ENCODE measurements around the gene MYRIP.
"Not testable (repeated sequence)": the region's sequence is repeated elsewhere in the genome, so short reads cannot be mapped to it uniquely, and the experiment has no call there.

The MYRIP gene

DNA sequence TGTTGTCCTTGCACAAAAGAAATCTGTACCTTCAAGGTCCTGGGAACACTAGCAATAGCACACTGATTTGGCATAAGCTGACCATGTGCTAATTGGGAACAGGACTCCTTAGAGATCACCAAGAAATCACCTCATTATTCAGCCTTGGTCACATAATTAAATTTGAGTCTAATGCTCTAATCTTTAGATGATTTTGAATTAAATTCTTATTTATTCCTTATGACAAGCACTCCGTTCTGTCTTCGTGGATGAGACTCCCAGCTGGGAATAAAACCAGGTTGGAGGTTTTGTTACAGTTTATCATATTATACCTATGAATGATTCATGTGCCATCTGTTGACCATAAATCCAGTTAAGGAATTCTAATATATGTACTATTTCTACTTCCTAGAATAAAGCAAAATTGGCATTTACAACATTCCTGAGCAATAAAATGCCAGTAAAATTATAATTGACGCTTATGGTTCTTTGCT is 162.2 kb downstream of the MYRIP start:
- DNase-seq (ENCODE audit: low read depth) = no peak

DNA sequence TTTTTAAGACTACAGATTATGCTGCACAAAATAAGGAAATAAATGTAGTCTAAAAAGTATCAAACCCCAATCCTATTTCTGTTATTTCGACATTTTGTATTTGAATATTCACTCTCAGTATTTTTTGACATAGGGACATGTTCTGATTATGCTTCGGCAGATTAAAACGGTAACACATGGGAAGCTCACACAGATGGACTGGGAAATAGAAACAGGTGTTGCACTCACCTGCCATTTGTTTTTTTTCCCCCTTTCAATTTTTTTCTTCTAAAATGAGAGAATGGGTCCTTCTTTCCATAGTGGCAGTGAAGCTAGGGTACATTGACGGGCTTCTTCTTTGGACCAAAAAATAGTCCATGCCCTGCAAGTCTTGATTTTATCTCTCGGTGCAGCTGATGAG is 163.1 kb downstream of the MYRIP start:
- DNase-seq (ENCODE audit: low read depth) = no peak

DNA sequence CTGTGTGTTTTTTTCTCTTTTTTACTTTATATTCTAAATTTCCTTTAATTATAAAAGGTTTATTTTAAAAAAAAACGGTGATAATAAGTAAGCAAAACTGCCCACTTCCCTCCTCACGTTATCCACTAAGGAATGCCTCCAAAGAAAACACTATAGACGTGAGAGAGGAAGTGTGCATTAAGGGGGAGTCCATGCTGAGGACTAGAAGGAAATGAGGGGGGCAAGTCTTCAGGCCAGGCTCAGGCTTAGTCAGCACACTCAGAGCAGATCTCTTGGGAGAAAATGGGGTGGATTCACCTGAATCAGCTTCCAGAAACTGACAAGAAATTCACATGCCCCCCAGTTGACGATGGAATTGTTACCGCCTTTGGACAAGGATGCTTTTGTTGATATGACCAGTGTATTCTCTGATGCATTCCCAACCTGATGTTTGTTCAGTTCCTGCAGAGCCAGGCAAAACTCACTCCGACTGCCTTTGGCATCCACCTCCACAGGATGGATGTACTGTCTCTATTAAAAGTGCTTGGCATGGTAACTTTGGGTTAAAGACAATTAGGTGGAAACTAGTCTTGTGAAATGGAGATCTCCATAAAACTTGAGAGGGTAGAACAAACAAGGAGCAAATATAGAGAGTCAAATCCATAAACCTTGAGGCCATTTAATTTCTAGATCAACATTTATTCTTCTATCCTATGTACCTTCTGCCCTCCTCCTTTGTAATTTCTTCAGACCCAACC is 167.8 kb downstream of the MYRIP start:
- no peak for DNase-seq (ENCODE audit: low read depth)

DNA sequence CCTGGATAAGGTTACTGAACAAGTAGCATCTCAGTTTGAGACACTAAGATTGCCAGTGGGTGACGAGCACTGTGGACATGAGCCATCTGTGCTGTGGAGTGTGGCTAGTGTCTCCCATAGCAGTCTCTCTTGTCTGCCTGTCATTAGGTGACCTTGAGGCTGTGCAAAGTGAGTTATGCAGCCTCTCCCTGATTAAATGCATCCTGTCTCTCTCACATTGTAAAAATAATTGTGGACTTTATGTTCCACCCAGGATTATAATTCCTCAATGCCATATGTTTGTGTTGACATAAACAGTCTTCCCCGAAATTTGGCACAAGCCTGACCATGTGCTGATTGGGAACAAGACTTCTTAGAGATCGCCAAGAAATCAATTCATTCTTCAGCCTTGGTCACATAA is 168.9 kb downstream of the MYRIP start:
- DNase-seq (ENCODE audit: low read depth) = no peak

DNA sequence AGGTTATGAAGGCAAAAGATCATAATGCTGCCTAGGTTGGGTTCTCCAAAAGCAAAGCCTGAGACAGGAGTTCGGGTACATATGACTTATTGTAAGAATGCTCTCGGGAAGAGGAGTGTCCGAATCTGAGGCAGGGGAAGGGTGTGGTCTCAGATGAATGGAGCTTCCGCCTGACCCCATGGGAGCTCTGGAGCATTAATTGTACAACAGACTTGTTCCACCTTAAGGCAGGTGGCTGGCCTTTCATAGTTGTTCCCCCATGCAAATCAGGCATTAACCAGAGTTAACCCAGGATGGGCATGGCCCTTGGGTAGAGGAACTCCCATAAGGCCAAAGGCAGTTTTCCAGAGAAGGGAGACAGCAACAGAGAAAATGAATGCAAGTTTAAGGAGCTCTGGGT is 170.6 kb downstream of the MYRIP start:
- no peak for DNase-seq (ENCODE audit: low read depth)

DNA sequence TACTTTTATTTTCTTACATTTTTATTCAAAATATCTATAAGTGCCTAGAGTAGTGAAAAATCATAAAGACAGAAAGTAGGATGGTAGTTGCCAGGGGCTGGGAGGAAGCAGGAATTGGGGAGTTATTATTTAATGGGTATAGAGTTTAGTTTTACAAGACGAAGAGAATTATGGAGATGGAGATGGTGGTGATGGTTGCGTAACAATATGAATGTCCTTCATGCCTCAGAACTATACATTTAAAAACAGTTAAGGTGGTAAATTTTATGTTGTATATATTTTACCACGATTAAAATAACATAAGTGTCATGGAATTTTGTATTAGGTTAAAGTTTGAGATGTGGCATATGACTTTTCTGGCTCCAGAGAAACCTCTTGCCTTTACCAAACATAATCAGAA is 171.4 kb downstream of the MYRIP start:
- no peak for DNase-seq (ENCODE audit: low read depth)

DNA sequence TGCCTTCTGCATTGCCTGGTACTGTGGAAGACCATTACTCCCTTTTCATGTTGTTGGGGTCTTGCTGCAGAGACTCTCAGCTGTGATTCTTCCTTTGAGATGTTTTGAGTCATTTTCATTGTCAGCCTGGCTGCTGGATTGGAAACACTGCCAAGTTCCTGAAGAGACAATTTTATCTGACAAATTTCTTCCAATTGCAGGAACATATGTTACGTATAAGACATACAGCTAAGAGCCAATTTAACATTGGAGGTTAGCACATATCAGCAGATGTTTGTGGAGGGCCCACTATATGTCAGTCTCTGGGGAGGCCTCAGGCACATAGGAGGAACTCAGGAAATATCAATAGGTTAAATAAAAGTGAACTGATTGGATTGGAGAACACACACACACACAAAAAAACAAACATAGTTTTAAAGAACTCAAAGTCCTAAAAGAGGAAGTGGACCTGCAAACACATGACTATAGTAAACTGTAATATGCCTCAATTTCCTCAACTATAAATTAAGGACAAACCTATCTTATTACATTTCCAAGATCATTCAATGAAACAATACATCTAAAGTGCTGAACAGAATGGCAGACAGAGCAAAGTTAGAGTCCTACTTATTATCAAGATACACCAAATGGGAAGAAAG is 172.3 kb downstream of the MYRIP start:
- DNase-seq (ENCODE audit: low read depth) = no peak

DNA sequence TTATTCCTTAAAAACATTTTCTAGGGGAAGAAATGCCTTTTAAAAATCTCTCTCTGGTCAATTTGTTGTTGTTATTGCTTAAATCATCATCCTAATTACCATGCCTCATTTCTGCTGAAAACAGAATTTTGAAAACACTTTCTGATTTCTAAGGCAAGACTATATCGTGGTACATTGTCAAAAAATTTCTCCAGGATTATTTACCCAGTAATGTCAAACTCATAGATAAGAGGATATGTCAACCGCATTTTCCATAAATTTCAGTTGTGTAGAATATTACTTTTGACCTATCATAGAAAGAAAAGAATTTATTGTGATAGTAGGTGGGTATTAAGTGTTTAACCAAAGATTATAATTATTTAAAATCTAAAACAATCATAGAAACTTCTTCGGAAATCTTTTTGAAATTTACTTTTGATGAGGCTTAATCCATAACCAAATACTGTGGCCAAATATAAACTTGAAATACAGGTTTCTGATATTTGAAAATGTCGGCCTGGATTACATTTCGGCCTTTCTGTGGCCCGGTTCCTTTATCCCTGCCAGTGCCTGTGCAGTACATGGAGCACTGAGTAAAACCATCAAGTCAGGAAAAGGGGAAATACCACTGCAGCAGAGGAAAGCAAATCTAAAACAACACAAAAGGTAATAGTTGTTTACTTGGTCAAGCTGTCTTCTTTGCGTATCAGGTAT is 173.4 kb downstream of the MYRIP start:
- DNase-seq (ENCODE audit: low read depth) = no peak

DNA sequence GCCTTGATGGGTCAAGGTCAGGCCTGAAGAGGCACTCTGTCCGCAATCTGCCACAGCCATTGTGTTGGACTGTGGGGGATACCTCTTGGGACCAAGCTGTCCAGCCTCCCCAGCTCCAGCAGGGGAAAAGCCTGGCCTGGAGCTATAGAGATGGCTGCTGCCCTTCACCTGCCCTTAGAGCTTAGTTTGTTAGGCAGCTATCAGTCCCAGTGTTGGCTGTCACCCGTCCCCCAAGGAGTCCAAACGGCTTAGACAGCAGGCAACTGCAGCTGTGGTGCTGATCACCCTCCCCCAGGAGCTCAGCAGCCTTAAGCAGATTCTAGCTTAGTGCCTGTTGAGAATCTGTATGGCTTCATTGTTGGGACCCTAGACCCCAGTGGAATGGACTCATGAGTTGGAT is 180.3 kb downstream of the MYRIP start:
- DNase-seq (ENCODE audit: low read depth) = no peak

DNA sequence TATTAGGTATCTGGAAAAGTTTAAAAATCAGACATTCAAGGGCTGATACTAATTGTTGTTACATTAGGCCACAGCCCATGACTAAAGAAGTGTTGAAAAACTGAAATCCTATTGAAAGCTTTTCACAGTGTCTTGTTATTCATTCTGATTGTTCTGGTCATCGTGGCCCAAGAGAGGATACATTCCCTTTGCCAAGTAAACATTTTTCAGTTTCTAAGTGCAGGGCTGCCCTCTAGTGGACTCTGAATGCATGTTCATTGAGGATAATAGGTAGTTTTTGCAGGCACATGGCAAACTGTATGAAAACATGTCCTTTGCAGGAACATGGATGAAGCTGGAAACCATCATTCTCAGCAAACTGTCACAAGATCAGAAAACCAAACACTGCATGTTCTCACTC is 181.1 kb downstream of the MYRIP start:
- no peak for DNase-seq (ENCODE audit: low read depth)

DNA sequence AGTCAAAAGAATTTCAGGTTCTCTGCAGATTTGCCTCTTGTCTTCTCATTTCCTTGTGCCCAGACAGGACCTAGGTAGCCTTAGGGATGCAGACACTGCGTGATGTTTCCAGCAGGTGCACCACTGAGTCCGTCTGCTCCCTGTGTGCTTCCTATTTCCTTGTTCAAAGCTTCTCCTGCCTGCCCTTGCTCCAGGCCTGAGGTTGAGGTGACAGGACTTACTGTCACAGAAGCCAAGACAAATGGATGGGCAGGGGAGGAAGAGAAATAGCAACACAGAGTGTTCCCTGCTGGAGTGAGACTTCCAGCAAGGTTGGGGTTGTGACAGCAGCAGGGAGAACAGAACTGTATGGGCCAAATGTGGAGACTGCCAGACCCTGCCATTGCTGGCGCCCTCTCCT is 199.4 kb downstream of the MYRIP start:
- no peak for DNase-seq (ENCODE audit: low read depth)

DNA sequence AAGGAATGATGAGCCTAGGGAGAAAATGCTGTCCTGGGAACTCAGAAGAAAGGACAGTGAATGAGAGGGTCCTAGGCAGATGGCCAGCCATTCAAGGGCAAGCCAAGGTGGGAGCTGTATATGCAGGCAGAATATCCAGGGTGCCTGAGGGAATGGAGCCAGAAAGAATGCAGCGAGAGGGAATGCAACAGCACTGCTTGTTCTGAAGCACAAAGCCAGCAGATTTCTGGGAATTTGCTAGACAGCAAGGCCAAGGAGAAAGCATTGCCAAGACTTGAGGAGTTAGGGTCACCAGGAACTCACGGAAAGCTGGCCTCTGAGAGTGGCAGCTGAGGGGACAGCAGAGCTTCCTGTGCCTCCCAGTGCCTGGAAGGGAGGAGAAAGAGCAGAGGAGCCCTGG is 200.6 kb downstream of the MYRIP start:
- no peak for DNase-seq (ENCODE audit: low read depth)

DNA sequence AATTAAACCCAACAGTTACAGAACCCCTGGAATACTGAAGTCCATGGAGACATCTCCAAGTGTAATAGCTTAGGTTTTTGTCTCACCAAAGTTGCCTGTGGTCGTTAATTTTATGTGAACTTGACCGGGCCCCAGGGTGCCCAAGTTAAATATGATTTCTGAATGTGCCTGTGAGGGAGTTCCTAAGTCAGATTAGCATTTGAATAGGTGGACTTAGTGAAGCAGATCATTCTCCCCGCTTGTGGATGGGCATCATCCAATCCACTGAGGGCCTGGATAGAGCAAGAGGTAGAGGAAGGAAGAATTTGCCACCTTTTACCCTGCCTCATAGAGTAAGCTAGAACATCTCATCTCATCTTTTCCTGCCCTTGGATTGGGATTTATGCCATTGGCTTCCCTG is 203.0 kb downstream of the MYRIP start:
- DNase-seq (ENCODE audit: low read depth) = no peak

DNA sequence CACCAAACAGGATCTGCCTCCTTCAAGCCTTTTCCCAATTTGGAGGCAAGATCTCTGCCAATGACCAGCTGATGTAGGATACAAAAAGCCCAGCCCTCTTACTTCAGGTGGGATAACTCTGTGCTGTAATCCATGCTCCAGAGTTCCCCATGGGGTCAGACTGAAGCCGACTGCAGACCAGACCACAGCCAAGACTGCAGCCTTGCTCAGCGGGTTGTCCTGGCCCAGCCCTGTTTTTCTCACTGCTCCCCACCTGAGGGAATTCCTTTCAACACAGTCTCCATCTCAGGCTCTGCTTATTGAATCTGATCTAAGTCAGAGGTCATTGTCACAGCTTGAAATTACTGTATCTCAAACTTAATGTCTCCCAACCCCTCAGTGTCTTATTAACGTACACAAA is 207.0 kb downstream of the MYRIP start:
- no peak for DNase-seq (ENCODE audit: low read depth)

DNA sequence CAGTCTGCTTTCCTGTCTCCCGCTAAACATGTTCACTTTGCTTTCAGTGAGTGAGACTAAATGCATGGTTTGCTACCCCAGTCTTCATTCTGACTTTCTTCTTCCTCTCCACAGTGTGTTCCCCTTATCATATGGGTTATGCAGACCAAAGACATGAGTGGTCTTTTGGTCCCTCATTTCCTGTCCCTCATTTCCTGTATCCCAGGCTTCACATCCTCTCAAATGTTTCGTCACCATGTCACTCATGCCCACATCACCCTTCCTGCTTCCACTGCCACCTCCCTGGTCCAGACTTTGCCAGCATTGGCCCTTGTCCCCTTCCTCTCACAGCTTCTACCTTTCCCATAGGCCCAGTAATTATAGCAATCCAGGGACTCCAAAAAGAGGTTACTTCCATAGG is 209.0 kb downstream of the MYRIP start:
- DNase-seq (ENCODE audit: low read depth) = no peak

DNA sequence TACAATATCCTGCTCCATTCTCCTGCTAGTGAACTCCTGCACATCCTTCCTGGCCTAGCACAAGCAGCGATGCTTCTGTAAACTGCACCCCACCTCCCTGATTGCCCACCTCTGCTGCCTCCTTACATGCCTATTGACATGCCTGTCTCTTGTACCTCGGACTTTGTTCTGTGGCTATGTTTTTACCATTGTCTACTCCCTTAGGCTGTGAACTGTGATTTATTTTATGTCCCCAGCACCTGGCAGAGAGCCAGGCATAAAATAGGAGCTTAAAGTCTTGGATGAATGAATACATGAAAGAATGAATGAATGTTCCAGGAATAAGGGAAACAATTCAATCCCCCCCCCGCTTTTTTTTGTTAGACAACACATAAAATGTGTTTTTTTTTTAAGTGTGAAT is 210.0 kb downstream of the MYRIP start:
- no peak for DNase-seq (ENCODE audit: low read depth)

DNA sequence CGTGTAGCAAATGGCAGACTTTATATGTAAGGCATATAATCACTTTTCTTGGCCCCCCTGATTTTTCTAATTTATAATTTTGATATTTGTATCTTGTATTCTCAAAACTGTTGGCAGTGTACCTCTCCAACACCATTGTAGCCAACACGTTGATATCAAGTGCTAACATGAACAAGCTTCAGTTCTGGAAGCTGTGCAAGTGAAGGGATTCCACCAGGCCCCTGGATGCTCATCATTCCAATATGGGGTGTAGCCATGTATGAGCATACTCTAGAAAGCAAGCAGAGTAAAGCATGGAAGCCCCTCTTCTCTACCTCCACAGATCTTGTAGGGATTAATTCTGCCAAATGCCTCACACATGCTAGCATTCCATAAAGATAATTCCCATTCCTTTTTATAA is 211.3 kb downstream of the MYRIP start:
- DNase-seq (ENCODE audit: low read depth) = no peak

DNA sequence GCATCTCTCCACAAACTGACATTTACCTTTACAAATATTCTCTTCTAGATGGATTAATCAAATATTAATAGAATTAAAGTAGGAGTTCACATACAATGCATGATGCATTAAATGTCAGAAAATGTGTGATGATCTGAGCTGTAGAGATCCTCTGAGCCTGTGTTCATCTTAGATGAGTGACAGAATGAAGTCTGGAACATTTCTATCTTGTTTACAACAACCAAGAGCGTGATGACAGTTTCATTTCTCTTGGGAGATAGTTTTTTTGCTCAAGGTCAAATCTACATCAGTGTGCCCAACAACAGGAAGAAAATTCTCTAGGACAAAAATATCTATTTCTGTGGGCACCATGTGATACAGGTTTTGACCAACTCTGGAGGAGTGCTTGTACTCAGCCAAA is 211.9 kb downstream of the MYRIP start:
- DNase-seq (ENCODE audit: low read depth) = no peak

DNA sequence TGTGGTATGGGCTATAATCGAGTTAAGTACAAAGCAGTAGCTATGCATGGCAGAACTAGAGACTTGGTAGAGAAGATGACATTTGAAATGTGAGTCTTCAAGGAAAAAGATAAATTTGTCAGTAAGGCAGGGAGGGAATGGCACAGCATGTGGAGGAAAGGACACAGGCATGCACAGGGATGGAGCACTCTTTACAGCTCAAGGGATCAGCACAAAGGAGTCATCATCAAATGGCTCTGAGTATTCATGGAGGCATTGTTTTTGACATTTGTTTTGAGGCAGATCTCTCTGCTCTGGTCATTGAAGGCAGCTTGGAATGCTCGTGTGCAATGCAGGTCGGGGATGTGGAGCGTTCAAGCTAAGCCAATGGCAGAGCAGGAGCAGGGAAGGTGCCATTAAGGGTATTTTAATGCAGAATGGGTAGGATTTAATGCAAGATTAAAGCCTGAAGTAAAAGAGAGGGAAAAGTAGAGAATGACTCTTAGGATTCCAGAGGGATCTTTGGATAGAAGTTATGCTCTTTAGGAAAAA is 213.0 kb downstream of the MYRIP start:
- no peak for DNase-seq (ENCODE audit: low read depth)

DNA sequence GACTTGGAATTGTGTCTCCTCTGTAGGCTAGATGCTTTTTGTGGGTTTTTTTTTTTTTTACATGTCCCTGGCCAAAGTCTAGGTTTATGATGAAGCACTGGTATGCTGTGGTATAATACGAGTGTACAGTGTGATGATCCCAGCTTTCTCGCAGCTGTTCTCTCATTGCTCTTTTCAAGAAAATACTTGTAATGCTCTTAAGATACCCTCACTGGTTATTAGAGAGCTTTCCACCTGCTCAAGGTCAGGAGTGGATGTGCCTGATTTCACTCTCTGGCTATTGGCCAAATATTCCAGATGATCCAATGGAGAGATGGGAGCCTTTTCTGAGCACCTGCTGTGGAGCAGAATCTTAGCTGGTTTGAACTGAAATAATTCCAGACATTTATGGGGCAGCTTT is 215.1 kb downstream of the MYRIP start:
- DNase-seq (ENCODE audit: low read depth) = no peak

DNA sequence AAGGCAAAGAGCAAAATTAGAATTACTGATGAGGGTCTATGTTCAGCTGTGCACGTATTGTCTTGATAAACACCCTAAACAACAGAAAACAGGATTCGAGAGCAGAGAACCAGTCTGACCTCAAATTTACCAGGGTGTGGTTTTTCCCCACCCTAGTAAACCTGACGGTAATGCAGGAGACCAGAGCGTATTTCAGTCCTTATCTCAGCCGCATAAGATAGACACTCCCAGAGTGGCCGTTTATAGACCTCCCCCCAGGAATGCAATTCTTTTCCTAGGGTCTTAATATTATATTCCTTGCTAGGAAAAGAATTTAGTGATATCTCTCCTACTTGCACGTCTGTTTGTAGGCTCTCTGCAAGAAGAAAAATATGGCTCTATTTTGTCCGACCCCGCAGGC is 216.5 kb downstream of the MYRIP start:
- DNase-seq (ENCODE audit: low read depth) = not testable (repeated sequence)

DNA sequence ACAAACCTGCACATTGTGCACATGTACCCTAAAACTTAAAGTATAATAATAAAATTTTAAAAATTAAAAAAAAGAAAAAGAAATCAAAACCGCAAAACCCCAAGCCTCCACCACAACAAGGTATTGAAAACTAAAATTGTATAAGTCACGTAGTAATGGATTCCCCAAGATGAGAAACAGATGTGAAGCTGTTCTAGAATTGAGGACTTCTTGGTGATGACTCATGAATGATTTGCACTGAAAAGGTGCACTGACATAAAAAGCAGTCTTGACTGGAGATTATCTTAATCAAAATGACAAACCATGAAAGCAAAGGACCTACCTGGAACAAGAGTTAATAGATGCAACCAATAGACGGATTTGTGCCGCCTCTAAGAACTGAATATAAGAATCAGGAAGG is 225.8 kb downstream of the MYRIP start:
- DNase-seq (ENCODE audit: low read depth) = no peak

DNA sequence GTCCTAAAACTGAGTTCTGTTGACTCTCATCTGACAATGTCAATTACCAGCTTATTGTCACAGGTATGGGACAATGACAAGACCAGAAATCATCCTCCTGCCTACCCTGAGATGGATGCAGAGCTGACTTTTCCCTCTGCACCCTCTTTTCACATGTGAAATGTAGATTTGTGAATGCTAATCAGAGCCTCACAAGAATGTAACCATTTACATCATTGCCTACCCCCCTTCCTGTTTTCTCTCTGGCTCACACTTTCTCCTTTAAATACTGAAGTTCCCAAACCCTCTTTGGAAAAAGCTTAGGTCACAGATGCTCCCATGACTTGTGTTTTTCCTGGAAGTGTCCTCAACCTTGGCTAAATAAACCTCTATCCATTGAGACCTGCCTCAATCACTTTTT is 228.2 kb downstream of the MYRIP start:
- no peak for DNase-seq (ENCODE audit: low read depth)
